HG02981 (cell line): ENCODE measurements around the gene ZSCAN5A.
"Not testable (repeated sequence)": the region's sequence is repeated elsewhere in the genome, so short reads cannot be mapped to it uniquely, and the experiment has no call there.

ENCODE experiments used
- ATAC-seq: cut with Tn5 transposase; IDR thresholded peaks from one replicate; pipeline ENCODE4 v1.9.1; 2021; ENCODE audit warnings: mild to moderate bottlenecking, moderate library complexity; ENCODE audit not compliant: unreplicated experiment

ZSCAN5A gene

GRCh38 chr19:56314381-56315076 is at the start of gene ZSCAN5A:
Gene ZSCAN5A (minus strand): TSS chr19:56314839. CDS start chr19:56225046, 89,793 bp downstream.
- peak; percentile 59 for ATAC-seq

GRCh38 chr19:56360841-56361240 is 46.2 kb upstream of the ZSCAN5A start:
- ATAC-seq: no peak

- ATAC-seq: no peak
These were observed 42.3 kb upstream of the ZSCAN5A start for GRCh38 chr19:56356944-56357343.

GRCh38 chr19:56355517-56355916 is 40.9 kb upstream of the ZSCAN5A start:
- no peak for ATAC-seq

GRCh38 chr19:56351208-56351607 is 36.6 kb upstream of the ZSCAN5A start:
- ATAC-seq: no peak

GRCh38 chr19:56350416-56351045 is 35.9 kb upstream of the ZSCAN5A start:
- ATAC-seq: no peak

- no peak for ATAC-seq
These were observed 33.7 kb upstream of the ZSCAN5A start for GRCh38 chr19:56348289-56348877.

GRCh38 chr19:56347163-56347778 is 32.6 kb upstream of the ZSCAN5A start:
- ATAC-seq: no peak

- no peak for ATAC-seq
These were observed 27.3 kb upstream of the ZSCAN5A start for GRCh38 chr19:56341948-56342347.

GRCh38 chr19:56339031-56339430 is 24.4 kb upstream of the ZSCAN5A start:
- ATAC-seq: not testable (repeated sequence)

GRCh38 chr19:56337077-56337476 is 22.4 kb upstream of the ZSCAN5A start:
- ATAC-seq: not testable (repeated sequence)

GRCh38 chr19:56335371-56335770 is 20.7 kb upstream of the ZSCAN5A start:
- ATAC-seq: not testable (repeated sequence)

- ATAC-seq: no peak
These were observed 18.9 kb upstream of the ZSCAN5A start for GRCh38 chr19:56333506-56333905.

- no peak for ATAC-seq
These were observed 18.1 kb upstream of the ZSCAN5A start for GRCh38 chr19:56332695-56333094.

GRCh38 chr19:56324436-56324835 is 9.8 kb upstream of the ZSCAN5A start:
- no peak for ATAC-seq

- ATAC-seq: no peak
These were observed 7.4 kb upstream of the ZSCAN5A start for GRCh38 chr19:56321989-56322440.

- no peak for ATAC-seq
These were observed 6.8 kb upstream of the ZSCAN5A start for GRCh38 chr19:56321254-56321988.

GRCh38 chr19:56319991-56320390 is 5.4 kb upstream of the ZSCAN5A start:
- ATAC-seq: no peak

- ATAC-seq: no peak
These were observed 3.1 kb upstream of the ZSCAN5A start for GRCh38 chr19:56317749-56318148.

GRCh38 chr19:56316728-56317127 is 2.1 kb upstream of the ZSCAN5A start:
- no peak for ATAC-seq
